Fibroblast of skin of abdomen (primary cell): ENCODE data around the gene MED15.
"Not testable (repeated sequence)": the region's sequence is repeated elsewhere in the genome, so short reads cannot be mapped to it uniquely, and the experiment has no call there.

Source experiments
- DNase-seq: peaks from one replicate; pipeline ENCODE4 v3.0.0-alpha.2; 2013

MED15 gene

DNA sequence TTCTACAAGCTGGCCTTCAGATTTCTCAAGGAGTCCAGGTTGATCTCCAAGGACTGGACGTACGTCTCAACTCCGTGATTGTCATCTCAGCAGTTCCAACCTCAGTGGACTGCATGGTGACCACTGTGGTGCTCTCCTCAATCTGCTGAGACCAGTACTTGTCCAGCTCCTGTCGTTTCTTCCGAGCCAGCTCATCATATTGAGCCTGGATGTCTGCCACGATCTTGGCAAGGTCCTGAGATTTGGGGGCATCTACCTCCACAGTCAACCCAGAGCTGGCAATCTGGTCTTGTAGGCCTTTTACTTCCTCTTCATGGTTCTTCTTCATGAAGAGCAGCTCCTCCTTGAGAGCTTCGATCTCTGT is 24.3 kb upstream of the MED15 start:
- DNase-seq: not testable (repeated sequence)

DNA sequence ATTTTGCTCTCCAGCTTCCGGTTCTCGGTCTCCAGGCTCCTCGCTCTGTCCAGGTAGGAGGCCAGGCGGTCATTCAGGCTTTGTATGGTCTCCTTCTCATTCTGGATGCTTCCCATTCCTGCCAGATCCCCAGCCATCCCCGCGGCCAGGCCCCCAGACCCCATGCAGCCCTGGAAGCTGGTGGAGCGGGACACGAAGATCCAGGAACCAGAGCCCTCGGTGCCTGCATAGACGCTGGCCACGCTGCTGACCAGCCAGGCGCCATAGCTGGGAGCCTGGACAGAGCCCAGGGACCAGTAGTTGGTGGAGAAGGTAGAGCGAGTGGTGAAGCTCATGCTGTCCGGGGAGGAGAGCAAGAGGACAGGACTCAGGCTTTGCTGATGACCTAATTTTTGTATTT is 23.6 kb upstream of the MED15 start:
- DNase-seq: no peak

DNA sequence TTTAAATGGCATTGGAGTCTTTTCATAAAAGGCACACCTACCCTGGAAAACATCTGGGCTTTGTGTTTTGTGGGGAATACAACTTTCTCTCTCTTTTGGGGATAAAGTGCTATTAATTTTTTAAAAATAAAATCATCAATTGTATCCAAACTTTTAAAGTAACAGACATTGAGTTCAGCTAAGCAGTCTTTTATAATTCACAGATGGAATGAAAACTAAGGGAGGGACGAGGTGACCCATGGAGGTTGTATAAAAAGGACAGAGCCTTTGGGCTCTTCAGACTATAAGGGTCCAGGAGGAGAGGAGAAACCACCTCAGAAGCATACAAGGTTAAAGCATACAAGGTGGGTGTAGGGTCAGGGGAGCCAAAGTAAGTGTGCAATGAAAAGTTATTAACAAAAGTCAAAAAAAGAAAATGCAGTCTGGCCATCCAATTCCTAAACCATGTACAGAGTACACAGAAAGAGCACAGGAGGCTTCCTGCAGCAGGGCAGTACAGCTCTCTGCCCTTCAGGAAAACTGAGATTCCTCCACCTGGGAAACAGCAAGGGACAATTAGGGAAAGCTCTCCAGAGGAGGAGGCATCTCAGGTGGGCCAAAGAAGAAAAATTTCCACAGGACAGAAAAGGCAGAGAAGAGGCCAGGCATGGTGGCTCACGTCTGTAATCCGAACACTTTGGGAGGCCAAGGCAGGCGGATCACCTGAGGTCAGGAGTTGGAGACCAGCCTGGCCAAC is 22.3 kb upstream of the MED15 start:
- no peak for DNase-seq

- DNase-seq: no peak
Measured at GRCh38 chr22:20486229-20486628, 21.2 kb upstream of the MED15 start.

DNA sequence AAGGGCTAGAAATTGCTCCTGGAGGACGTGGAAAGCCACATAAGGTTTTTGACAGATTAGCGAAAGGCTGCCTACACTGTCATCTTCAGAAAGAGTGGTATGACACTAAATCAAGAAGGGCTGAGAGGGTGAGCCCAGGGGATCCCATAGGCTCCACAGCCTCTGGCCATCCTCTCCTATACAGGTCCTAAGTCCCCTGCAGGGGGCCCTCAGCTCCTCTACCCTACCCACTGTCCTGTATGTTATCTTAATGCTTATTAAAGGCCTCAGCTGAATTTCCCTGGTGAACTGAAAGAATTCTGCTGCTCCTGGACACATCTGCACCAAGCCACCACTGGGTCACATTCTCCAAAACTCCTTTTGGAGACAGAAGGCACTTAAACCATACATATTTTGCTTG is 19.7 kb upstream of the MED15 start:
- DNase-seq: no peak

DNA sequence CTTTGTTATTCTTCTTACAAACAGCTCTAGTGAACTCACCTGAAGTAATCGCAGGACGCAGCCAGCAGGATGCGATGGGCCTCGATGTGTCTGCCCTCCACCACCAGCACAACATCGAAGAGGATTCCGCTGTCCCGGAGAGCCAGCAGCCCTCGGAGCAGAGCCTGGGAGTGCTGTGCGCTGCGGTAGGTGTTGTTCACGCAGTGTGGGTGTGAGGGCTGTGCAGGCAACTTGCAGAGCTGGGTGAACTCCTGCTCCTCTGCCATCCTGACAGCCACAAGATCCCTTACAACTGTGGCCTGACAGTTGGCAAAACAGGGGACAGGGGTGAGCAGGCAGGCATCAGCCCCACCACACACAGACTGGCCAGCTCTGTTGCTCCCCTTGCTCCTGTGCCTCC is 18.5 kb upstream of the MED15 start:
- no peak for DNase-seq

DNA sequence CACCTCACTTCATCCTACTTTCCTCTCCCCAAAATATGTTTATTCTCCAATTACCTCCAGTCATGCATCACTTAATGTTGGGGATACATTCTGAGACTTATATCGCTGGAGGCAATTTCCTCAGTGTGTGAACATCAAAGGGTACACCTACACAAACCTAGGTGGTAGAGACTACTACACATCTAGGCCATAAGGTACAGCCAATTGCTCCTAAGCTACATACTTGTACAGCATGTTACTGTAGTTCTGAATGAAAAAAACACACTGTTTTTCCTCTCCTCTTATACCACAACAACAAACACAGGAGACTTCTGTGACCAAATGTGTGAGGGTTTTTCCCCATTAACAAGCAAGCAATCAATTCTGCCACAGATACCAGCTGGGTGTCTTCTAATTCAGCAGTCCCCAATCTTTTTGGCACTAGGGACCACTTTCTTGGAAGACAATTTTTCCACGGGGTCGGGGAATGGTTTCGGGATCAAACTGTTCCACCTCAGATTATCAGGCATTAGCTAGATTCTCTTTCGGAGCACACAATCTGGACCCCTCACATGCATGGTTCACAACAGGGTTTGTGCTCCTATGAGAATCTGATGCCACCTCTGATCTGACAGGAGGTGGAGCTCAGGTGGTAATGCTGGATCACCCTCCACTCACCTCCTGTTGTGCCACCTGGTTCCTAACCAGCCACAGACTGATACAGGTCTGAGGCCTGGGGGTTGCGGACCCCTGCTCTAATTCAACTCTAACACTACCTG is 17.0 kb upstream of the MED15 start:
- no peak for DNase-seq

DNA sequence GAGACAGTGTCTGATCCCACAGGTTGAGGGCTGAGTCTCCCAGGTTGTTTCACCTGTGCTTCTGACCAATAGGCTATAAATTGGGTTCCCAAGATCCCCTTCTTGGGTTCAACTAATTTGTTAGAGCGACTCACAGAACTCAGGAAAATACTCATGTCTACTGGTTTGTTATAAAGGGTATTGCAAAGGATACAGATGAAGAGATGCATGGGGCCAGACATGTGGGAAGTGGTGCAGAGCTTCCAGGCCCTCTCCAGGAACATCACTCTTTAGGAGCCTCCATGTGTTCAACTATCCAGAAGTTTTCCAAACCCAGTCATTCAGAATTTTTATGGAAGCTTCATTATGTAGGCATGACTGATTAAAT is 16.5 kb upstream of the MED15 start:
- DNase-seq: no peak

DNA sequence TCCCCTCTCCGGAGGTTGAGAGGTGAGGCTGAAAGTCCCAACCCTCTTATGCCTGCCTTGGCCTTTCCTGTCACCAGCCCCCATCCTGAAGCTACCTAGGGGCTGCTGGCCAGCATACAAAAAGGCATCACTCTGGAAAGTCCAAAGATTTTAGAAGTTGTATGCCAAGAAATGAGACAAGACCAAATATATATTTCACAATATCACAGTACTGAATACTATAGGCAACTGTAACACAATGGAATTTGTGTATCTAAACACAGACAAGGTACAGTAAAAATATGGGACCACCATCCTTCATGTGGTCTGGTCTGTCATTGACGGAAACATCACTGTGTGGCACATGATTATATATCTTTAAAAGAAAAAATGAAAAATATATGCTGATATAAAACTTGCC is 16.1 kb upstream of the MED15 start:
- DNase-seq: no peak

DNA sequence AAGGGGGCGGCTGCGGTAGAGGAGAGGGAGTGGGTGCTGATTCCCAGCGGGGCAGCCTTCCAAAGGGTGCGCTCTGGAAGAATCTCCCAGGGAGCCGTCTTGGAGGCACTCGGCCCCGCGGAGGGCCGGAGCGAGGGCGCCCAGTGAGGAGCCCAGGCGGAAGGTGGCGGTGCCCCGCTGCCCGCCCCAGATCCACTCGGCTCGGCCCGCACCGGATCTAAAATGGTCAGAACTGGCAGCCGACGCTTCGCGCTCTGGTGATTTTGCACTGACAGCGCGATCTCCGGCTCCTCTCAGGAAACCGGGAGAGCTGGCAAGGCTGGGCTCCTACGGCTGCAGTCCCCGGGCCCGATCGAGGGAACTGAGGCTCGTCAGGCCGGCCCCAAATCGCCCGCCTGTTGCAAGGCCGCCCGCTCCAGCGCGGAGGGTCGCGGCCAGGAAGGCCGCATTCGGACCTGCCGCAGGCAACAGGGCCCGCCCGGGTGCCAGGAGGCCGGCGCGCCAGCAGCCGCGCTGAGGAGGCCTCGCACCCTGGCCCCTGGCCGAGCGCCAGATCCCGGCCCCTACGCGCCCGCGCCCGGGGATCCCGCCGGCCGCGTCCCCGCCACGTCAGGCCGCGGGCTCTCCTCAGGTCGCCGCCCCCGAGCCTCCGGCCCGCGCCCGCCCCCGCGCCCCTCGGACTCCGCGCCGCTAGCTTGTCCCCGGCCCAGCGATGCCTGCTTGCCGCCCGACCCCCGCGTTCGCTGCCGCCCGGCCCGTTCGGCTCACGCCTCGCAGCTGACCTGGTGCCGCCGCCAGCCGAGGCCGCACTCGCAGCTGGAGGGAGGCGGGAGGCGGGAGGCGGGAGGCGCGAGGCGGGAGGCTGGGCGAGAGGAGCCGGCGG is 12.2 kb upstream of the MED15 start, which contains the start of gene KLHL22:
KLHL22 (minus strand) TSS at position 818 of the 883 bp plus-strand sequence. CDS start 6,584 bp downstream, outside the sequence.
- peak; percentile 9 for DNase-seq

- DNase-seq: peak; percentile 90
Measured at GRCh38 chr22:20495861-20496681, 11.3 kb upstream of the MED15 start.

- DNase-seq: no peak
Measured at GRCh38 chr22:20497426-20497825, 10.0 kb upstream of the MED15 start.

DNA sequence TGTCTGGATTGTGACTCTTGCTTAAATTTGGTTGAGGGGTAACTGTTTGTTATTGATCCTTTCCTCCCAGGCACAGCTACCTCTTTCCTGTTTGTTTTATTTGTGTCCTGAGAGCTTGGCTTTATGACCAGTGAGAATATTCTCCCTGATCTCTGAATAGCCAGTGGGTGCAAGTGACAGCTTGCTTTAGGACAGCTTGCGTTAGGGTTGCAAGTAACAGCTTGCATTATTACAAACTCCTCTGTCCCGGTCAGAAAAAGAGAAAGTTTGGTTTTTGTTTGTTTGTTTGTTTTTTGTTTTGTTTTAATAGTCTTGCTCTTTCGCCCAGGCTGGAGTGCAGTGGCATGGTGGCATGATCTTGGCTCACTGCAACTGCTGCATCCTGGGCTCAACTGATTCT is 8.5 kb upstream of the MED15 start:
- no peak for DNase-seq

DNA sequence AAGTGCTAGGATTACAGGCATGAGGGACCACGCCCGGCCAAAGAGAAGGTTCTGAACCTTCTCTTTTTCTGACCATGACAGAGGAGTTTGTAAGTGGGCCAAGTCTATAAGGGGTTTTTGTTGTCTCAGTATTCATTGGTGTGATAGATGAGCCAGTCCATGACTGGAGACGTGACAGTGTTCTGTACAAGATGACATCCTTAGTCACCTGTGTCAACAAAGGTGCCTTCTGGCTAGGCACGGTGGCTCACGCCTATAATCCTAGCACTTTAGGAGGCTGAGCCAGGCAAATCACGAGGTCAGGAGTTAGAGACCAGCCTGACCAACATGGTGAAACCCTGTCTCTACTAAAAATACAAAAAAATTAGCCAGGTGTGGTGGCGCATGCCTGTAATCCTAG is 7.6 kb upstream of the MED15 start:
- no peak for DNase-seq

DNA sequence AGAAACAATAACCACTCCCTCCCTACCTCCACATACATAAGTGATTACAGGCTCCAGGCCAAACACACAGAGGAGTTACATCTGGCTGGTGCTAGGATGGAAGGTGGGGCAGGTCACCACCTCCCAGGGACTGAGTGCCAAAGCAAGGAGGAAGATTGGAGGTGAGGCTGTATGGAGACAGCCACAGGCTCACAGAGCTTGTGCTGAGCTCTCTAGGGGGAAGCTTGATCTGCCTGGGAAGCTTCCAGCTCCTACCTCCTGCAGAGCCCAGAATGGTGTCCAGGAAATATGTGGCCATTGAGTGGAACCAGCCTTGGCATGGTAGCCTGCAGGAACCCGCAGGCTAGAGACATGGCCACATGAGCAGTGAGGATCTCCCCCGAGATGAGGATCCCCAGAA is 3.6 kb upstream of the MED15 start:
- DNase-seq: peak; percentile 55

DNA sequence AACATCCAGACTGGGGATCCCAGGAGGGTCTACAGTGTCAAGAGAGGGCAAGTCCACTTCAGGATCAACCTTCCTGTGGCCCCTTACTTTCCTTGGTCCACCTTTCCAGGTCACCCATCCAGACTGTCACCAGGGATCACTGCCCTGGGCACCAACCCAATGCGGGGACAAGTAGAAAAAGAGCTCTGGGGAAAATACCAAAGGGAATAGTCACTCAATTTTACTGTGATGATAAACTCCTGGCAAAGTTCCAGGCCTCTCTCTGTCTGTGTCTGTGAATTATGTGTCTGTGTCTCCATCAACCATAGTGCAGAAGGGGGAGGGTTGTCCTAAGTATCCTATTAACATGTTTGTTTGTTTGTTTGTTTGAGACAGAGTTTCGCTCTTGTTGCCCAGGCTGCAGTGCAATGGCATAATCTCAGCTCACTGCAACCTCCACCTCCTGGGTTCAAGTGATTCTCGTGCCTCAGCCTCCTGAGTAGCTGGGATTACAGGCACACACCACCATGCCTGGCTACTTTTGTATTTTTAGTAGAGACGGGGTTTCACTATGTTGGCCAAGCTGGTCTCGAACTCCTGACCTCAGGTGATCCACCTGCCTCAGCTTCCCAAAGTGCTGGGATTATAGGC is 3.0 kb upstream of the MED15 start:
- DNase-seq: peak; percentile 86

GRCh38 chr22:20506543-20507252 is 712 bp upstream of the MED15 start:
- no peak for DNase-seq

- not testable (repeated sequence) for DNase-seq
Measured at GRCh38 chr22:20508067-20508755, 801 bp downstream of the MED15 start.

DNA sequence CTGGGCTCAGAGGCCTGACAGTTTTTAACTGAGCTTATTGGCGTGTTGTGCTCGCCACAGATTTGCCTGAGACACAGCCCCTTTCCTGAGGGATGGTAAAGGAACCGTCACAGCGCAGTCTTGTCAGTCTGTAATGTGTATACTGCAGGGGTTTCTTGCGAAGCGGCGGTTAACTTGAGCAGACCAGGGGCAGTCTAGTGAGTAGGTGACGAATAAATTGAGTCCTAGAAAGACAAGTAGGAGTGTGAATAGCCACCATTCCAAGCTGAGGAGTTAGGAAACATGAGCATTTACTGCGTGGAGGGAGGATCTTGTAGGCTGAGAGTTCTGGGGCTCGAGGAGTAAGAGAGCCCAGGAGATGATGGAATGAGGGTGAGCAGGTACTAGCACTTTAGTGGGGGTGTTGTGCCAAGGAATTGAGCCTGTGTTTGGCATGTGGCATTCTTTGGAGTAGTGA is 1.4 kb downstream of the MED15 start:
- no peak for DNase-seq

DNA sequence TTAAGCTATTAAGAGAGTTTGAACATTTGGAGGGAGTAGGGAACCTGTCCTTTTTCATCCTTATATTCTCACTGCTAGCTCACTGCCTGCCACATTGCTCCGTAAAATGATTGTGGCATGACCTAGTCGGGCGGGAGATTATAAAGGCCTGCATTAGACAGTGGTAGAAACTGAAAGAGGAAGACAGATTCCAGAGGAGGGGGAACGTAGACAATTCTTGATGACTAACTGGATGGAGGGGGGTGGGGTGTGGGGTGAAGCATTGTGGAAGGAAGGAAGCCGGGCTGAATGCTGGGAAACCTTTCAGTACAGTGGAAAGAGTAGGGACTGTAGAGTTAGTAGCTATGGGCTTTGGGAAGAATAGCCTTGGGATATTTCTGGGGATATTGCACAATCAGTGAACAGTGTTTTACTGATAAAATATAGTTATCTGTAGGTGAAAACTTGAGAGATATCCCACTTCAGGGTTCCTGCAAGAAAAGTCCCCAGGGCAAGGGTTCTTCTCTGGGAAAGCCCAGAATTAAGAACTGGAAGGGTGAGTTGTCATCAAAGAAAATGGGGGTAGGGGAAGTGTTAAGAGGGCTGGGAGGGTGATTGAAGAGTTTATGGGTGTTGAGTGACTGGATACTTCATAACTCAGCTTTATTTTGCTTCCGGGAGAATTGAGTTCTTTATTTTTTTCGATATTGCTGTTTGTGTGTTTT is 2.1 kb downstream of the MED15 start:
- peak; percentile 95 for DNase-seq
